NB4 (cell line): Measurements from ENCODE around the gene GRIN2D.

Experiments used
- DNase-seq: peaks from one replicate; pipeline ENCODE4 v3.0.0; 2010; ENCODE audit warnings: low read depth
- H3K4me3 ChIP-seq: one replicate; pipeline ENCODE4 v1.5.1; 2011; ENCODE audit warnings: mild to moderate bottlenecking, low read depth, low read length, moderate library complexity
- MYC ChIP-seq: IDR thresholded peaks from 2 replicates; pipeline ENCODE4 v1.6.1; 2011; ENCODE audit warnings: low read depth, low read length
- POLR2A ChIP-seq: IDR thresholded peaks from 2 replicates; pipeline ENCODE4 v1.6.1; 2011; ENCODE audit warnings: mild to moderate bottlenecking; ENCODE audit not compliant: insufficient read length; ENCODE audit errors: extremely low read depth
- TF ChIP-seq, protein P1 (sequence below): IDR thresholded peaks from 2 replicates; pipeline ENCODE4 v1.6.1; 2011; ENCODE audit warnings: low read depth, low read length
- TF ChIP-seq, protein P2 (sequence below): IDR thresholded peaks from one replicate; pipeline ENCODE4 v1.5.1; 2012; ENCODE audit warnings: low read depth, low read length

The GRIN2D gene

DNA sequence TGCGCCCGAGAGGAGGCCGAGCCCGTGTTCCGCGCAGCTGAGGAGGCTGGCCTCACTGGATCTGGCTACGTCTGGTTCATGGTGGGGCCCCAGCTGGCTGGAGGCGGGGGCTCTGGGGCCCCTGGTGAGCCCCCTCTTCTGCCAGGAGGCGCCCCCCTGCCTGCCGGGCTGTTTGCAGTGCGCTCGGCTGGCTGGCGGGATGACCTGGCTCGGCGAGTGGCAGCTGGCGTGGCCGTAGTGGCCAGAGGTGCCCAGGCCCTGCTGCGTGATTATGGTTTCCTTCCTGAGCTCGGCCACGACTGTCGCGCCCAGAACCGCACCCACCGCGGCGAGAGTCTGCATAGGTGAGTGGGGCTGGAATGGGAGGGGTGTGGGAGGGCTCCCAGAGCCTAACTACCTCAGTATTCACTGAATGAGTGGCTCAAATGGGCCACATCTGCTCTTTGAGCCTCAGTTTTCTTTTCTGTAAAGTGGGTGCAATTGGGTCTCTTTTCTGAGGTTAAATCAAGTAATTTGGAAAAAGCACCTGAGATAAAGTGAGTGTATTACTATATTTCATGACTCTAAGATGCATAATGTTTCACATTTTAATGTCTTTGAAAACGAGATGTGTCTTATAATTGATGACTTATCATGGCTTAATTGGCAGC lies 11.7 kb downstream of the GRIN2D start:
- DNase-seq: no peak
- H3K4me3 ChIP-seq: no peak overlapping the region
- TF ChIP-seq, protein P1, sequence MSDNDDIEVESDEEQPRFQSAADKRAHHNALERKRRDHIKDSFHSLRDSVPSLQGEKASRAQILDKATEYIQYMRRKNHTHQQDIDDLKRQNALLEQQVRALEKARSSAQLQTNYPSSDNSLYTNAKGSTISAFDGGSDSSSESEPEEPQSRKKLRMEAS: no peak
- no peak for TF ChIP-seq MYC
- no peak for TF ChIP-seq POLR2A
- TF ChIP-seq, protein P2, sequence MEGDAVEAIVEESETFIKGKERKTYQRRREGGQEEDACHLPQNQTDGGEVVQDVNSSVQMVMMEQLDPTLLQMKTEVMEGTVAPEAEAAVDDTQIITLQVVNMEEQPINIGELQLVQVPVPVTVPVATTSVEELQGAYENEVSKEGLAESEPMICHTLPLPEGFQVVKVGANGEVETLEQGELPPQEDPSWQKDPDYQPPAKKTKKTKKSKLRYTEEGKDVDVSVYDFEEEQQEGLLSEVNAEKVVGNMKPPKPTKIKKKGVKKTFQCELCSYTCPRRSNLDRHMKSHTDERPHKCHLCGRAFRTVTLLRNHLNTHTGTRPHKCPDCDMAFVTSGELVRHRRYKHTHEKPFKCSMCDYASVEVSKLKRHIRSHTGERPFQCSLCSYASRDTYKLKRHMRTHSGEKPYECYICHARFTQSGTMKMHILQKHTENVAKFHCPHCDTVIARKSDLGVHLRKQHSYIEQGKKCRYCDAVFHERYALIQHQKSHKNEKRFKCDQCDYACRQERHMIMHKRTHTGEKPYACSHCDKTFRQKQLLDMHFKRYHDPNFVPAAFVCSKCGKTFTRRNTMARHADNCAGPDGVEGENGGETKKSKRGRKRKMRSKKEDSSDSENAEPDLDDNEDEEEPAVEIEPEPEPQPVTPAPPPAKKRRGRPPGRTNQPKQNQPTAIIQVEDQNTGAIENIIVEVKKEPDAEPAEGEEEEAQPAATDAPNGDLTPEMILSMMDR: no peak

GRCh38 chr19:48405850-48406249 lies 12.4 kb downstream of the GRIN2D start:
- H3K4me3 ChIP-seq: no peak overlapping the region
- DNase-seq: peak; percentile 64
- TF ChIP-seq, protein P1: no peak
- TF ChIP-seq, protein P2: no peak
- no peak for TF ChIP-seq MYC
- no peak for TF ChIP-seq POLR2A

GRCh38 chr19:48413879-48414587 lies 20.6 kb downstream of the GRIN2D start:
- peak; percentile 79 for DNase-seq
- TF ChIP-seq, protein P2: no peak
- TF ChIP-seq POLR2A: no peak
- no peak overlapping the region for H3K4me3 ChIP-seq

DNA sequence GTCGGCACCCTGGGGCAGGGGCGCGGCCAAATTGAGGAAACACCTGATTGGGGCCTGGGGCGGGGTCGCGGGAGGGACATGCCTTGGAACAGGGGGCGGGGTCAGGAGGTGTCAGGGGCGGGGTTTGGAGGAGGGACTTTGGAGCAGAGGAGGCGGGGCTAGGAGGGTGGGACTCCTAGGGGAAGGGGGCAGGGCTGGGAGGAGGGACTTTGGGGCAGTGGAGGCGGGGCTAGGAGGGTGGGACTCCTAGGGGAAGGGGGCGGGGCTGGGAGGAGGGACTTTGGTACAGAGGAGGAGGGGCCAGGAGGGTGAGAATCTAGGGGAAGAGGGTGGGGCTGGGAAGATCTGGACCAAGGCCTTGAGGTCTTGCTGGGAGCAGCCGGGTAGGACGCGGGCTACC lies 21.9 kb downstream of the GRIN2D start:
- peak; percentile 94 for DNase-seq
- TF ChIP-seq MYC: no peak
- TF ChIP-seq, protein P2: no peak
- no peak for TF ChIP-seq POLR2A
- TF ChIP-seq, protein P1: no peak
- H3K4me3 ChIP-seq: no peak overlapping the region

DNA sequence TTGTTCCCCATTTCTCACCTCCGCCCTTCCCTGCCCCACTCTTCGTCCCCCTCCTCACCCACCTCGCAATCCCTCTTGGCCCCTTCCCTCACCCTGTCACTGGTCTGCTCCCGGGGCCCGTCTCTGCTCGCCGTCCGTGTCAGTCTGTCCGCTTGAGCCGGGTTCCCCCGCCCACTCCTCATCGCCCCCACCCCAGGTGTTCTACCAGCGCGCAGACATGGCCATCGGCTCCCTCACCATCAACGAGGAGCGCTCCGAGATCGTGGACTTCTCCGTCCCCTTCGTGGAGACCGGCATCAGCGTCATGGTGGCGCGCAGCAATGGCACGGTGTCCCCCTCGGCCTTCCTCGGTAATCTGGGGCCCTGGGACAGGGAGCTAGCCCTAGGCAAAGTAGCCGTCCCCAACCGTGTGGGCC lies 22.3 kb downstream of the GRIN2D start:
- H3K4me3 ChIP-seq: no peak overlapping the region
- DNase-seq: peak; percentile 20
- TF ChIP-seq, protein P2: no peak
- TF ChIP-seq POLR2A (no peak), MYC (no peak)
- TF ChIP-seq, protein P1: no peak
